Activated T-cell treated with anti-CD3 and anti-CD28 coated beads for 4 hours (primary cell): ENCODE data around the gene MAPKBP1.

Experiments
- DNase-seq: peaks from one replicate; pipeline ENCODE4 v3.0.0-alpha.2; 2020

MAPKBP1 gene

DNA sequence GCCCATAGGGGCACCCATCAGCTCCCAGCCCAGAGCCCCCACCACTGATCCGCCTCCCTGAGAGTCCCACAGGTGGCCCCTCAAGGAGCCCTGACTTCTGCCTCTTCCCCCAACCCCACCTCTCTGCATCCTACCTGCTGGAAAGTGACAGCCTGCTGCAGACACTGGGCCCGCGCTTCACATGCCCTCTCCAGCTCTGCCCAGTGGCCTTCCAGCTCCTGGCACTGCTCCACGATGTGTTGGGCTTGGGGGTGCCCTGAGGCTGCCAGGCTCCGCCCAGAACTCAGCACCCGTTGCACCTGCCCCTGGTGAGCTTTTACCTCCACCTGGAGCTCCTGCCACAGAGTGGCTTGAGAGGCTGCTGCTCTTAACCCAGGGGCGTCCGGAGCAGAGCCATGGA, 99.4 kb downstream of the MAPKBP1 start:
- DNase-seq, result no peak

DNA sequence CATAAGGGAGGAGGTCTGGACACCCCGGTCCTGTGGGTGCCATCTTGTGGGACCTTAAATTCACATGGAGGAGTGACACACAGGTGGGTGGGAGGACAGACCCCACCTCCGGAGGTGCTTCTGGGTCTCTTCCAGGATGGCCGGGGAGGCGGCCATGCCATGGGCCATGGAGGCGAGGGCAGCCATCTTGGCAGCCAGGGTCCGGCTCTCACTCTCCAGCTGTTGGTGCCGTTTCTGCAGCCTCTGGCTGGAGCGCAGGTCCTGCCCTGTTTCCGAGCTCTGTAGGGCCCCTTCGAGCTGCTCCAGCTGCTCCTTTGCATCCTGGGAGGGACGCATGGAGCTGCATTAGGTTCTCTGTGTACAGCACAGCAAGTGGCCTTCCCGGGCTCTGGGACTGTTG, 100.5 kb downstream of the MAPKBP1 start:
- no peak for DNase-seq

DNA sequence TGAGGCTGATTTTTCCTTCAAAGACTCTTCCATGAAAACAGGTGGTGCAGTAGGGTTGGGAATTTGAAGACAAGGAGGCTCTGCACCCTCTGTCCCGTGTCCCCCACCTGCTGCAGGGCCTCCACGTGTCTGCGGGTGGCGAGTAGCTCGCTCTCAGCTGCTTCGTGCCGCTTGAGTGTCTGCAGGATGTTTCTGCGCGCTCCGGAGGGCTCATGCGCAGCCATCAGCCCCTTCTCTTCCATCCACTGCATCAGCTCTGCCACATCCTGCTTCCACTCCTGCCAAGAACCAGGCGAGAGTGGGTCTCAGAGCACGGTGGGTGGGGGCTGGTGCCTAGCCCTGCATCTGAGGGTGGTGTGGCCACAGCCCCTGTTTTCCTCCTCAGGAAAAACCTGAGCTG, 101.7 kb downstream of the MAPKBP1 start:
- DNase-seq, result no peak

DNA sequence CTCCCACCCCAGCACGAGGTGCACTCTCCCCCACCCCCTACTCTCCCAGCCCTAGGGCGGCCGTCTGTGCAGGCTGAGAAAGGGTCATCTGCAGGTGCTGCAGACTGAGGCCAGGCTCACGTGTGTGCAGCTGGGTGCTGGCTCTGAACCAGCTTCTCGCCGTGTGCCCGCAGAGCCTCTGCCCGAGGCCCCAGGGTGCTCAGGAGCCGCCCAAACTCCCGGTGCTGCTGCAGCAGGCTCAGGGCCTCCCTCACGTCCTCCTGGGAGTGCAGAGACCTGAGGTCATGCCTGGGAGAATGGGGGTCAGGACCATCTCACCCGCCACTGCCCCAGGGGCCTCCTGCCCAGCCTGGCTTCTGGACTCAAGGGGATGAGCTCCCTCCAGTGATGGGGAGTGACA, 102.4 kb downstream of the MAPKBP1 start:
- DNase-seq, result no peak
